ENCODE data around the gene AKAP17A. TPM values are rescaled to one million over a fixed set of nuclear protein-coding genes. Genes with fewer than 3 reads are reported as not detected.

AKAP17A gene
- total and polyA plus RNA-seq, 7 donors, result 9.9 to 25.1 (median 13.6) TPM

DNA sequence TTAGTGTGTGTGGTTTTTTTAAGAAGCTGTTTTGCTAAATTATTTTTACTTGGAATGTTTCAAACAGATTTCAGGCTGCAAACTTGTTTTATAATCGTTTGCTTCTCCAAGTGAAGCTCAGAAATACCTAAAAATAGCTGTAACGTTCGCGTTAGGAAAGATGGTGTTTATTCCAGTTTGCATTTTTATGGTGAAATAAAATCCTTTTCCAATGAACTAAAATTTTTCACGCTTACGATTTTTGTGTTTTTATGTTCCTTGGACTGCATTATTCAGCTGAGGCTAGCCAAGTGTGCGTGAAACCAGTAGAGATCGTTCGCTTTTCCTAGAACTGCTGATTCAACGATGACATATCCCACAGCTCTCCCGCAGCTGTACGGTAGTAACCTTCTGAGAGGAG is 10.9 kb downstream of the AKAP17A start:
- ATAC-seq (no peak), DNase-seq (no peak)
- TF ChIP-seq CTCF (IDR thresholded peaks at IDR 0.05), result no peak
- 63 to 80% (median 63%) methylated on average over 12 of the region's 12 CpGs for WGBS, 3 donors
- intact Hi-C loops (cut with DNase I), result no loop called here
- Histone ChIP-seq H3K27ac (no peak overlapping the region), H3K4me1 (no peaks in the 10 kb centered on the region), H3K4me3 (no peak overlapping the region), H3K36me3 (ENCODE audit: insufficient read depth in 1 of 2, low read depth in 1 of 2) (peaks cover 14 to 59% of the 10 kb centered on the region in 2 donors), H3K9me3 (peaks cover 4% of the 10 kb centered on the region), H3K27me3 (ENCODE audit: insufficient read depth in 3 of 3, low read length in 2 of 3) (no peaks in the 10 kb centered on the region)

DNA sequence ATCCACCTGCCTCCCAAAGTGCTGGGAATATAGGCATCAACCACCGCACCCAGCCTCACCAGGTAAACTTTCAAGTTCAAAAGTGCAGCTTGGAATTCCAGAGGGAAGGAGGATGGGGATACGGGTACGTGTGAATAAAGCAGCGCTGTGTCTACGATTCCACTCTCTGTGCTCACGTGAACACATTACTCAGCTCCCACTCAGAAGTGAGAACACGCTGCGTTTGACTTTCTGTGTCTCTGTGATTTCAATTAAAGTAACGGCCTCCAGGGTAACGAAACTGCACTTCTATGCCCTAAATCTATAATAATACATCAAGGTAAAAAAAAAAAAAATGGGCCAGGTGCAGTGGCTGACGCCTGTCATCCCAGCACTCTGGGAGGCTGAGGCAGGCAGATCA is 15.1 kb downstream of the AKAP17A start:
- Histone ChIP-seq H3K4me3 (no peak overlapping the region), H3K36me3 (ENCODE audit: insufficient read depth in 1 of 2, low read depth in 1 of 2) (peaks cover 6 to 18% of the 10 kb centered on the region in 2 donors), H3K4me1 (no peaks in the 10 kb centered on the region), H3K9me3 (peaks cover 4% of the 10 kb centered on the region), H3K27me3 (ENCODE audit: insufficient read depth in 3 of 3, low read length in 2 of 3) (no peaks in the 10 kb centered on the region), H3K27ac (no peak overlapping the region)
- DNase-seq (no peak), ATAC-seq (no peak)
- intact Hi-C loops (cut with DNase I), result no loop called here
- no peak for TF ChIP-seq CTCF (IDR thresholded peaks at IDR 0.05)
- WGBS, 3 donors, result 92 to 97% (median 95%) methylated on average over 11 of the region's 11 CpGs

DNA sequence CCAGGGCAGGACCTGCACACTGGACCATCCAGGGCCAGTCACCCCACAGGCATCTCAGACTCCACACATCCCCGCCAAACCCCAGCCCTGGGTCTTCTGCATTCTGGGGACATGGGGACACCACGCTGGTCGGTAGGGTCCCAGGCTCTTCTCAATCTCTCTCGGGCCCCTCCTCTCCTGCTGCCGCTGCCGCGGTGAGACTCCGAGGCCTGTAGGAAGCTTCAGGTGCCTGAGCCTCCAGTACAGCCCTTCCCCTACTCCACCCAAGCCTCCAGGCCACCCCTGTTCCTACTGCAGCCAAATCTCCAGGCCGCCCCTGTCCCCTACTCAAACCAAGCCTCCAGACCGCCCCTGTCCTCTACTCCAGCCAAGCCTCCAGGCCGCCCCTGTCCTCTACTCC is 17.9 kb downstream of the AKAP17A start:
- 82 to 88% (median 84%) methylated on average over 8 to 11 of the region's 11 CpGs for WGBS, 3 donors
- Histone ChIP-seq H3K27me3 (ENCODE audit: insufficient read depth in 3 of 3, low read length in 2 of 3) (no peaks in the 10 kb centered on the region), H3K36me3 (ENCODE audit: insufficient read depth in 1 of 2, low read depth in 1 of 2) (no peaks in the 10 kb centered on the region), H3K27ac (no peak overlapping the region), H3K4me3 (no peak overlapping the region), H3K9me3 (no peaks in the 10 kb centered on the region), H3K4me1 (no peaks in the 10 kb centered on the region)
- ATAC-seq (no peak), DNase-seq (no peak)
- intact Hi-C loops (cut with DNase I), result no loop called here
- TF ChIP-seq CTCF (IDR thresholded peaks at IDR 0.05), result no peak

DNA sequence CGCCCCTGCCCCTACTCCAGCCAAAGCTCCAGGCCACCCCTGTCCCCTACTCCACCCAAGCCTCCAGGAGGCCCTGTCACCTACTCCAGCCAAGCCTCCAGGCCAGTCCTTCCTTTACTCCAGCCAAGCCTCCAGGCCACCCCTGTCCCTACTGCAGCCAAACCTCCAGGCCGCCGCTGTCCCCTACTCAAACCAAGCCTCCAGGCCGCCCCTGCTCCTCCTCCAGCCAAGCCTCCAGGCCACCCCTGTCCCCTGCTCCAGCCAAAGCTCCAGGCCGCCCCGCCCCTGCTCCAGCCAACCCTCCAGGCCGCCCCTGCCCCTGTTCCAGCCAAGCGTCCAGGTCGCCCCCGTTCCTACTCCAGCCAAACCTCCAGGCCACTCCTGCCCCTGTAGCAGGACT is 18.4 kb downstream of the AKAP17A start:
- H3K4me3 ChIP-seq, result no peak overlapping the region
- no peak for DNase-seq
- H3K27me3 ChIP-seq (ENCODE audit: insufficient read depth in 3 of 3, low read length in 2 of 3), result no peaks in the 10 kb centered on the region
- WGBS, 3 donors, result 87 to 92% (median 88%) methylated on average over 9 to 10 of the region's 10 CpGs
- H3K9me3 ChIP-seq, result no peaks in the 10 kb centered on the region
- H3K4me1 ChIP-seq, result no peaks in the 10 kb centered on the region
- TF ChIP-seq CTCF (IDR thresholded peaks at IDR 0.05), result no peak
- ATAC-seq, result peak in 1 of 4 donors; percentile 25
- intact Hi-C loops (cut with DNase I), result no loop called here
- no peak overlapping the region for H3K27ac ChIP-seq
- no peaks in the 10 kb centered on the region for H3K36me3 ChIP-seq (ENCODE audit: insufficient read depth in 1 of 2, low read depth in 1 of 2)

- Histone ChIP-seq H3K4me3 (no peak overlapping the region), H3K36me3 (ENCODE audit: insufficient read depth in 1 of 2, low read depth in 1 of 2) (no peaks in the 10 kb centered on the region), H3K9me3 (no peaks in the 10 kb centered on the region), H3K27me3 (ENCODE audit: insufficient read depth in 3 of 3, low read length in 2 of 3) (no peaks in the 10 kb centered on the region), H3K27ac (no peak overlapping the region), H3K4me1 (no peaks in the 10 kb centered on the region)
- ATAC-seq, result no peak
- WGBS, 3 donors, result 77 to 80% (median 79%) methylated on average over 15 of the region's 15 CpGs
- intact Hi-C loops (cut with DNase I), result no loop called here
- peak in 1 of 2 donors; percentile 35 for DNase-seq
- no peak for TF ChIP-seq CTCF (IDR thresholded peaks at IDR 0.05)
Measured at GRCh38 chrX:1610166-1610565, 18.8 kb downstream of the AKAP17A start.

Data from psoas muscle (tissue), 8 donors.